Skeletal muscle satellite cell (primary cell): ENCODE results near the gene SYPL1.
A peak's percentile ranks its signal among the peaks of the same experiment; 100 is the strongest.
"Not testable (repeated sequence)": the region's sequence is repeated elsewhere in the genome, so short reads cannot be mapped to it uniquely, and the experiment has no call there.

Source experiments
- H3K27me3 ChIP-seq: 2 replicates; pipeline ENCODE4 v1.7.0; 2013; ENCODE audit warnings: low read length; ENCODE audit not compliant: control insufficient read depth, insufficient read depth
- H3K36me3 ChIP-seq: 2 replicates; pipeline ENCODE4 v1.7.0; 2013; ENCODE audit warnings: mild to moderate bottlenecking, control low read depth, low read length; ENCODE audit not compliant: insufficient read depth
- H3K4me1 ChIP-seq: 2 replicates; pipeline ENCODE4 v1.7.0; 2013; ENCODE audit warnings: low read length; ENCODE audit not compliant: control insufficient read depth, insufficient read depth
- H3K4me2 ChIP-seq: 2 replicates; pipeline ENCODE4 v1.7.0; 2013; ENCODE audit warnings: mild to moderate bottlenecking, low read length
- H3K4me3 ChIP-seq: 2 replicates; pipeline ENCODE4 v1.7.0; 2013; ENCODE audit warnings: low read length
- H3K9ac ChIP-seq: 2 replicates; pipeline ENCODE4 v1.7.0; 2013; ENCODE audit warnings: mild to moderate bottlenecking, low read depth, low read length, moderate library complexity
- H3K9me3 ChIP-seq: replicated peaks from 2 replicates; pipeline ENCODE4 v1.7.0; 2013; ENCODE audit warnings: mild to moderate bottlenecking, control low read depth, low read length

Gene SYPL1

DNA sequence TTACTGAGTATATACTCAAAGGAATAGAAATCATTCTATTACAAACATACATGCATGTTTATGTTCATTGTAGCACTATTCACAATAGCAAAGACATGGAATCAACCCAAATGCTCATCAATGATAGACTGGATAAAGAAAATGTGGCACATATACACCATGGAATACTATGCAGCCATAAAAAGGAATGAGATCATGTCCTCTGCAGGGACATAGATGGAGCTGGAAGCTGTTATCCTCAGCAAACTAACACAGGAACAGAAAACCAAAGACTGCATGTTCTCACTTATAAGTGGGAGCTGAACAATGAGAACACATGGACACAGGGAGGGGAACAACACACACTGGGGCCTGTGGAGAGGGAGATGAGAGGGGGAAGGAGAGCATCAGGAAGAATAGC, 26.1 kb upstream of the SYPL1 start:
- H3K4me1 ChIP-seq, result peaks cover 15% of the 10 kb centered on the region
- H3K27me3 ChIP-seq, H3K36me3 ChIP-seq, H3K9ac ChIP-seq, H3K9me3 ChIP-seq, H3K4me2 ChIP-seq, H3K4me3 ChIP-seq: not testable (repeated sequence)

GRCh38 chr7:106134241-106134640, 22.1 kb upstream of the SYPL1 start:
- Histone ChIP-seq H3K36me3 (no peaks in the 10 kb centered on the region), H3K4me3 (no peak overlapping the region), H3K4me2 (no peak overlapping the region)

GRCh38 chr7:106129291-106129690, 17.2 kb upstream of the SYPL1 start:
- no peak overlapping the region for H3K4me3 ChIP-seq
- H3K27me3 ChIP-seq, result peaks cover 5% of the 10 kb centered on the region
- H3K36me3 ChIP-seq, result no peaks in the 10 kb centered on the region
- no peak overlapping the region for H3K4me2 ChIP-seq
- no peak overlapping the region for H3K9ac ChIP-seq
- H3K9me3 ChIP-seq, result no peaks in the 10 kb centered on the region
- peaks cover 17% of the 10 kb centered on the region for H3K4me1 ChIP-seq

More at GRCh38 chr7:106134241-106134640, 22.1 kb upstream of the SYPL1 start:
- Histone ChIP-seq H3K4me1 (peaks cover 2% of the 10 kb centered on the region), H3K9me3 (no peaks in the 10 kb centered on the region), H3K9ac (no peak overlapping the region), H3K27me3 (peaks cover 5% of the 10 kb centered on the region)

GRCh38 chr7:106128836-106129235, 16.7 kb upstream of the SYPL1 start:
- no peak overlapping the region for H3K4me3 ChIP-seq
- no peaks in the 10 kb centered on the region for H3K9me3 ChIP-seq
- no peaks in the 10 kb centered on the region for H3K36me3 ChIP-seq
- peaks cover 17% of the 10 kb centered on the region for H3K4me1 ChIP-seq
- H3K9ac ChIP-seq, result no peak overlapping the region
- no peak overlapping the region for H3K4me2 ChIP-seq
- peaks cover 5% of the 10 kb centered on the region for H3K27me3 ChIP-seq

GRCh38 chr7:106127984-106128780, 16.1 kb upstream of the SYPL1 start:
- no peaks in the 10 kb centered on the region for H3K36me3 ChIP-seq

DNA sequence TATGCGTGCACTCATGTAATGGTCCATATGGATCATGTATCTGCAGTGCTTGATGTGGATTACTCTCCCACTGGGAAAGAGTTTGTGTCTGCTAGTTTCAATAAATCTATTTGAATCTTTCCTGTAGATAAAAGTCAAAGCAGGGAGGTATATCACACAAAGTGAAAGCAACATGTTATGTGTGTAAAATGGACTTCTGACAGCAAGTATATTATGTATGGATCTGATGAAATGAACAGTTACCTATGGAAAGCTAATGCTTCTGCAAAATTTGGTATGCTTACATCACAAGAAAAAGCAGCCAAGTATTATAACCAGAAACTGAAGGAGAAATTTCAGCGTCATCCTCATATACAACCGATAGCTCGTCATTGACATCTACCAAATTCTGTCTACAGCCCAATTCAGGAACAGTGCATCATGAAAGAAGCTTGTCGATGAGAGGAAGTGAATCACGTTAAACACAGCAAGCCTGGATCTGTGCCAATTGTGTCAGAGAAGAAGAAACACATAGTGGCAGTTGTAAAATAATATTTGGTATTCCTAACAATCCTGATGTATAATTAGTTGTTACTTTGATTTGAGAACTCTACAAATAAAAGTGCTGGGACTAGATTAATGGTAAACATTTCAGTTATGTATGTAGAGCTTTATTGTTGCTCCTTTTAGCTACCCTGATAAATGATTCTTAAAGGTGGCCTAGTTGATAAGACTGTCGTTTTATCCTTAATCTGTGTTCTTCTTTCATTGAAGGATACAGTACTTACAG, 14.2 kb upstream of the SYPL1 start:
- no peaks in the 10 kb centered on the region for H3K36me3 ChIP-seq
- peaks cover 17% of the 10 kb centered on the region for H3K4me1 ChIP-seq
- H3K4me3 ChIP-seq, result no peak overlapping the region
- no peaks in the 10 kb centered on the region for H3K27me3 ChIP-seq
- no peak overlapping the region for H3K9ac ChIP-seq
- H3K4me2 ChIP-seq, result peak overlapping the region; percentile 22
- H3K9me3 ChIP-seq, result no peaks in the 10 kb centered on the region

More at GRCh38 chr7:106127984-106128780, 16.1 kb upstream of the SYPL1 start:
- Histone ChIP-seq H3K4me3 (no peak overlapping the region), H3K9me3 (no peaks in the 10 kb centered on the region), H3K9ac (no peak overlapping the region), H3K27me3 (peaks cover 5% of the 10 kb centered on the region), H3K4me1 (peaks cover 17% of the 10 kb centered on the region), H3K4me2 (no peak overlapping the region)

DNA sequence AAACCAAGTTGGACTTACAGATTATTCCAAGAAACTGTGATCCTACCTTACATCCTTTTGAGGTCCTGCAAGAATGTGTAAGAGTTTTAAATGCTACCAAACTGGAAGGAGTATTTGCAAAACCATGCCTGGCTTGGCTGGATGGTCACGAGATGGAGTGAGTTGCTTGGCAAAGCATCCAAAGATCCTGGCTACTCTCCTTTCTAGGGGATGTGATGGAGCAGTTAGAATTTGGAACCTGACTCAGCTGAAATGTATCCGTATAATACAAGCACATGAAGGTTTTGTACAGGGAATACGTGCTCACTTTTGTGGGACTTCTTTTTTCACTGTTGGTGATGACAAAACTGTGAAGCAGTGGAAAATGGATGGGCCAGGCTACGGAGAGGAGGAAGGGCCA, 13.3 kb upstream of the SYPL1 start:
- no peaks in the 10 kb centered on the region for H3K27me3 ChIP-seq
- peaks cover 17% of the 10 kb centered on the region for H3K4me1 ChIP-seq
- no peaks in the 10 kb centered on the region for H3K36me3 ChIP-seq
- no peak overlapping the region for H3K4me2 ChIP-seq
- no peaks in the 10 kb centered on the region for H3K9me3 ChIP-seq
- H3K4me3 ChIP-seq, result no peak overlapping the region
- no peak overlapping the region for H3K9ac ChIP-seq

- no peak overlapping the region for H3K4me2 ChIP-seq
- no peaks in the 10 kb centered on the region for H3K27me3 ChIP-seq
- no peaks in the 10 kb centered on the region for H3K9me3 ChIP-seq
- H3K4me3 ChIP-seq, result no peak overlapping the region
- H3K4me1 ChIP-seq, result peaks cover 17% of the 10 kb centered on the region
- no peaks in the 10 kb centered on the region for H3K36me3 ChIP-seq
- H3K9ac ChIP-seq, result no peak overlapping the region
Measured at GRCh38 chr7:106124186-106124585, 12.1 kb upstream of the SYPL1 start.

GRCh38 chr7:106122713-106123112, 10.6 kb upstream of the SYPL1 start:
- H3K36me3 ChIP-seq, result no peaks in the 10 kb centered on the region
- no peak overlapping the region for H3K4me2 ChIP-seq
- H3K9me3 ChIP-seq, result no peaks in the 10 kb centered on the region
- H3K9ac ChIP-seq, result no peak overlapping the region
- H3K4me3 ChIP-seq, result no peak overlapping the region
- H3K27me3 ChIP-seq, result no peaks in the 10 kb centered on the region
- H3K4me1 ChIP-seq, result peaks cover 11% of the 10 kb centered on the region

DNA sequence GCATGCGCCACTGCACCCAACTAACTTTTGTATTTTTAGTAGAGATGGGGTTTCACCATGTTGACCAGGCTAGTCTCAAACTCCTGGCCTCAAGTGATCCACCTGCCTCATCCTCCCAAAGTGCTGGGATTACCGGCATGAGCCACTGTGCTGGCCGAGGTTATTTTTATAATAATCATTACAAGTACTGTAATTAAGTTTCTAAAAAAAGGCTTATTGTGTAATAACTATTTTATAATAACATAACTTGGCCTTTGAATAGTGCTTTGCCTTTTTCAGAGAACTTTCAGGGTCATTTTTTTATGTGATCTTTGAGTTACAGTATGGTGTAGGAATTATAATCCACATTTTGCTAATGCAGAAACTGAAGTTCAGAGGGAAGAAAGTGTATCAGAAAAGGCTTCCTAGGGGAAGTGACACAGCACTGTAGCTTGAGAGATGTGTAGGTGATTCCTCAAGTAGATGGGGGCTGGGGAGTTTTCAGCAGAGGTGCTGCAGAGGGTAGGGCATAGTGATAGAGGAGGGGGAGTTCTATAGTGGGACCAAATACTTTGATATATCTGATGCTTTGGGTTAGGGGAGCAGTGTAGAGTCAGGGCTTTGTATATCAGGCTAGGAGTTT, 9.2 kb upstream of the SYPL1 start:
- Histone ChIP-seq H3K9me3 (no peaks in the 10 kb centered on the region), H3K36me3 (no peaks in the 10 kb centered on the region), H3K4me2 (no peak overlapping the region), H3K27me3 (no peaks in the 10 kb centered on the region), H3K4me3 (no peak overlapping the region), H3K4me1 (peaks cover 6% of the 10 kb centered on the region), H3K9ac (no peak overlapping the region)

DNA sequence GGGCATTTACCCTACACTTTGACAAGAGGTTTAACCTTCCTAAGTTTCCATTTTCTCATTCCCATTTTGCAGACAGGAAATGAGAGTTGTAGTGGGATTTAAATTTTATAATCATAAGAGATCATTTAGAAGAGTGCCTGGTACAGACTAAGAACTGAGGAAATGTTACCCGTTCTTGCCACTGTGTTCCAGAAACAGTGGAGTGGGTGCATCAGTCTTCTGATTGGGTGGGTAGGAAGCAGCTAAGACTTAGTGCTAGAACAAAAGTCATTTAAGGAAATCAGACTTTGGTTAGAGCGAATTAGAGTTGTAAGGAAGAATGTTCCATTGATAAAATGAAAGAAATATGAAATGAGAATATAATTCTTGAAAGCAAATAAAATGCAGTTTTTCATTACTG, 8.4 kb upstream of the SYPL1 start:
- H3K9me3 ChIP-seq, result no peaks in the 10 kb centered on the region
- H3K9ac ChIP-seq, result no peak overlapping the region
- H3K4me2 ChIP-seq, result no peak overlapping the region
- no peaks in the 10 kb centered on the region for H3K36me3 ChIP-seq
- no peak overlapping the region for H3K4me3 ChIP-seq
- H3K4me1 ChIP-seq, result no peaks in the 10 kb centered on the region
- H3K27me3 ChIP-seq, result no peaks in the 10 kb centered on the region
